Suprapubic skin (tissue), 4 donors: ENCODE data around the gene GJB5. TPM values are rescaled to one million over a fixed set of nuclear protein-coding genes. Genes with fewer than 3 reads are reported as not detected.
A peak's percentile ranks its signal among the peaks of the same experiment; 100 is the strongest.

ENCODE experiments used
- DNase-seq, 2 donors: peaks; one replicate each; pipeline ENCODE4 v3.0.0-alpha.2; 2019; ENCODE audit warnings: low spot score in 2 of 2
- H3K27ac ChIP-seq: fragments of 200-600 bp; sonication (generic); one replicate; pipeline ENCODE4 v1.5.1; 2019
- H3K27me3 ChIP-seq: fragments of 200-600 bp; sonication (generic); one replicate; pipeline ENCODE4 v1.5.1; 2019
- H3K36me3 ChIP-seq: fragments of 200-600 bp; sonication (generic); one replicate; pipeline ENCODE4 v1.5.1; 2019
- H3K4me1 ChIP-seq: fragments of 200-600 bp; sonication (generic); one replicate; pipeline ENCODE4 v1.5.1; 2019
- H3K4me3 ChIP-seq: fragments of 200-600 bp; sonication (generic); one replicate; pipeline ENCODE4 v1.5.1; 2019; ENCODE audit warnings: mild to moderate bottlenecking
- H3K9me3 ChIP-seq: fragments of 200-600 bp; sonication (generic); one replicate; pipeline ENCODE4 v1.5.1; 2019
- EP300 ChIP-seq: sonication (generic); formaldehyde crosslinking; IDR thresholded peaks from one replicate; pipeline ENCODE4 v1.6.1; 2017; ENCODE audit warnings: antibody characterized with exemption
- POLR2A ChIP-seq, 2 donors: fragments of 450-650 bp; IDR thresholded peaks; one replicate each; pipeline ENCODE4 v1.6.1; 2017; ENCODE audit warnings: antibody characterized with exemption in 2 of 2, mild to moderate bottlenecking in 2 of 2, moderate library complexity in 2 of 2
- POLR2AphosphoS5 ChIP-seq, 3 donors: sonication (generic); formaldehyde crosslinking; IDR thresholded peaks; one replicate each; pipeline ENCODE4 v1.6.1; 2017; ENCODE audit warnings: antibody characterized with exemption in 3 of 3
- WGBS: methylation state at CpG from one replicate; pipeline ENCODE4 v1.1.5; 2018; 5-methylcytosine and 5-hydroxymethylcytosine counted together
- total RNA-seq, 4 donors: library from RNA; depleted of rRNA; stranded (reverse); fragments of >200 nt; gene quantifications; one replicate each; pipeline ENCODE4 v1.1.0, GENCODE V29; 2016
- TF ChIP-seq, protein P1 (sequence below), 2 donors: fragments of 200-600 bp in 1 of 2; fragments of 450-650 bp in 1 of 2; sonication (generic) in 1 of 2; IDR thresholded peaks; one replicate each; pipeline ENCODE4 v1.5.1; 2016 to 2019; ENCODE audit warnings: antibody characterized with exemption in 2 of 2, mild to moderate bottlenecking in 1 of 2, moderate library complexity in 1 of 2

Gene GJB5
- total RNA-seq, 4 donors from 2014 or later, result 45.8 to 164 (median 123) TPM

DNA sequence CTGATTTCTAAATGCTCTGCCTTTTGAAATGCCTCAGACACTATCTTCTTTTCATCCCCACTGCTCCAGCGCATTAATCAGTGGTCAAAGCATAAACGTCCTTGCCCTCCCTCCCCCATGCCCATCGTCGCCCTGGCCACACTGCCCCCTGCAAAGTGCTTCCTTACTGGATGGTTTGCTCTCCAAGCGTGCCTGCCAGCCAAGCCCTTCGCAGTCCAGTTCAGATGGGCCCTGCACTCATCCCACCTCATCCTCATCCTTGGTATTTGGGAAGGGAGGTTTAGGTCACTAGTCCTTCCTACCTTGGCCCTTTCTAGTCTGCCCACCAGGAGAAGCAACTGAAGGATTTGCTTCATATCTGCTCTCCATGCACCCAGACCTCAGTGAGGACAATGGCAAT is 41.1 kb downstream of the GJB5 start:
- no peaks in the 10 kb centered on the region for H3K36me3 ChIP-seq
- no peak overlapping the region for H3K27ac ChIP-seq
- peaks cover 19% of the 10 kb centered on the region for H3K27me3 ChIP-seq
- TF ChIP-seq, protein P1, sequence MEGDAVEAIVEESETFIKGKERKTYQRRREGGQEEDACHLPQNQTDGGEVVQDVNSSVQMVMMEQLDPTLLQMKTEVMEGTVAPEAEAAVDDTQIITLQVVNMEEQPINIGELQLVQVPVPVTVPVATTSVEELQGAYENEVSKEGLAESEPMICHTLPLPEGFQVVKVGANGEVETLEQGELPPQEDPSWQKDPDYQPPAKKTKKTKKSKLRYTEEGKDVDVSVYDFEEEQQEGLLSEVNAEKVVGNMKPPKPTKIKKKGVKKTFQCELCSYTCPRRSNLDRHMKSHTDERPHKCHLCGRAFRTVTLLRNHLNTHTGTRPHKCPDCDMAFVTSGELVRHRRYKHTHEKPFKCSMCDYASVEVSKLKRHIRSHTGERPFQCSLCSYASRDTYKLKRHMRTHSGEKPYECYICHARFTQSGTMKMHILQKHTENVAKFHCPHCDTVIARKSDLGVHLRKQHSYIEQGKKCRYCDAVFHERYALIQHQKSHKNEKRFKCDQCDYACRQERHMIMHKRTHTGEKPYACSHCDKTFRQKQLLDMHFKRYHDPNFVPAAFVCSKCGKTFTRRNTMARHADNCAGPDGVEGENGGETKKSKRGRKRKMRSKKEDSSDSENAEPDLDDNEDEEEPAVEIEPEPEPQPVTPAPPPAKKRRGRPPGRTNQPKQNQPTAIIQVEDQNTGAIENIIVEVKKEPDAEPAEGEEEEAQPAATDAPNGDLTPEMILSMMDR (IDR thresholded peaks at IDR 0.05), result no peak
- TF ChIP-seq POLR2AphosphoS5 (IDR thresholded peaks at IDR 0.05) (no peak), POLR2A (IDR thresholded peaks at IDR 0.05) (no peak), EP300 (no peak)
- no peaks in the 10 kb centered on the region for H3K9me3 ChIP-seq
- peaks cover 15% of the 10 kb centered on the region for H3K4me1 ChIP-seq
- DNase-seq, result no peak
- peak overlapping the region; percentile 48 for H3K4me3 ChIP-seq
- WGBS, result 90% methylated on average over 6 of the region's 6 CpGs

DNA sequence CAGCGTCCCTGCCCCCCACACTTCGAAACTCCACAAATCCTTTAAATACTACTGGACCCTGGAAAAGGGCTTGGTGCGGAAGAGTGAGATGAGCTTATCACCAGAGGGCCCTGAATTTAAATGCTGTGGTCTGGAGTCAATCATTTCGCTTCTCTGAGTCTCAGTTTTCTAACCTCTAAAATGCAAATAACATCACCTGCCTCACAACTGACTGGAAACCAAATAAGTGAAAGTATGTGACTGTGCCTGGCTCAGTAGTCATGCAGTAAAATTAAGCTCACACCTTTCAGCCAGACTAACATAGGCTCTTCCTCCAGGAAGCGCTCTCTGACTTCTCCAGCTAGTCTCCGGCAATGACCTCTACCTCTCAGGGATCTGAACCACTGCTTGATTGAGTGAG is 42.1 kb downstream of the GJB5 start:
- H3K9me3 ChIP-seq, result no peaks in the 10 kb centered on the region
- H3K4me1 ChIP-seq, result peaks cover 15% of the 10 kb centered on the region
- peaks cover 14% of the 10 kb centered on the region for H3K27me3 ChIP-seq
- H3K36me3 ChIP-seq, result no peaks in the 10 kb centered on the region
- WGBS, result 85% methylated on average over 6 of the region's 6 CpGs
- TF ChIP-seq EP300, result no peak
- TF ChIP-seq, protein P1 (IDR thresholded peaks at IDR 0.05), result no peak
- no peak for TF ChIP-seq POLR2A (IDR thresholded peaks at IDR 0.05)
- no peak for TF ChIP-seq POLR2AphosphoS5 (IDR thresholded peaks at IDR 0.05)
- no peak overlapping the region for H3K27ac ChIP-seq
- DNase-seq, result no peak
- H3K4me3 ChIP-seq, result peak overlapping the region; percentile 48

DNA sequence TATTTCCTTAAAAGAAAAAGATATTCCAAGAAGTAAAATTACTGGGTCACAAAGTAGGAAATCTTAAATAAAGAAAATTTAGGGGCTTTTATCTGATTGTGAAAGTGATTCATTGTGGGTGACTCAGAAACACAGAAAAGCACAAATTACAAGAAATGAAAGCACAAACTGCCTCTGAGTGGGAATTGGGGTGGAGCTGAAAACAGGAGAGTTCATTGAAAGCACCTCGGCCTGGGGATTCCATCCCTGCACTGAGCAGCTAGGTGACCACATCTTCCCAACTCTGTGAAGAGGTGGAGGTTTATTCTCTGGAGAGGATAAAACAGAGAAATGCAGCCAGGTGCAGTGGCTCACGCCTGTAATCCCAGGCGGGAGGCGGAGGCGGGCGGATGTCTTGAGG is 45.4 kb downstream of the GJB5 start:
- Histone ChIP-seq H3K27me3 (no peaks in the 10 kb centered on the region), H3K36me3 (no peaks in the 10 kb centered on the region), H3K9me3 (no peaks in the 10 kb centered on the region), H3K4me1 (no peaks in the 10 kb centered on the region), H3K4me3 (no peak overlapping the region), H3K27ac (no peak overlapping the region)
- DNase-seq, result no peak
- 73% methylated on average over 6 of the region's 6 CpGs for WGBS
- no peak for TF ChIP-seq POLR2A (IDR thresholded peaks at IDR 0.05)
- no peak for TF ChIP-seq EP300
- TF ChIP-seq, protein P1 (IDR thresholded peaks at IDR 0.05), result no peak
- no peak for TF ChIP-seq POLR2AphosphoS5 (IDR thresholded peaks at IDR 0.05)

DNA sequence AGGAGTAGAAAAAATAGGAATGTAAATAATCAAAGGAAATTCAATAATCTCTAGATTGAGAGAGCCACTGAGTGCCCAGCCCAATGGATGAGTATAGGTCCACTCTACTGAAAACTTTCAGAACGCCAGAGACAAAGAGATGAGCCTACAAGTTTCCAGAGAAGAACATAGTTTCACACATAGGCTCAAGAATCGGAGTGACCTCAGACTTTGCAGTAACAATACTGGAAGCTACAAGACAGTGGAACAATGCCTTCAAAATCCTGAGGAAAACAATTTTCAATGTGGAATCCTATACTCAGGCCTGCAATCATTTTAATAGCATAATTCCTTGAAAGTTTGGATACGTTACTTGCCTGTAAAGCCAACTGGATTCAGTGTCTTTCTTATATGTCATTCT is 48.9 kb downstream of the GJB5 start:
- no peaks in the 10 kb centered on the region for H3K4me1 ChIP-seq
- H3K9me3 ChIP-seq, result no peaks in the 10 kb centered on the region
- TF ChIP-seq POLR2AphosphoS5 (IDR thresholded peaks at IDR 0.05) (no peak), EP300 (no peak), POLR2A (IDR thresholded peaks at IDR 0.05) (no peak)
- TF ChIP-seq, protein P1 (IDR thresholded peaks at IDR 0.05), result no peak
- no peaks in the 10 kb centered on the region for H3K27me3 ChIP-seq
- no peak overlapping the region for H3K4me3 ChIP-seq
- no peak for DNase-seq
- H3K27ac ChIP-seq, result no peak overlapping the region
- no peaks in the 10 kb centered on the region for H3K36me3 ChIP-seq
- 97% methylated on average over 3 of the region's 3 CpGs for WGBS

DNA sequence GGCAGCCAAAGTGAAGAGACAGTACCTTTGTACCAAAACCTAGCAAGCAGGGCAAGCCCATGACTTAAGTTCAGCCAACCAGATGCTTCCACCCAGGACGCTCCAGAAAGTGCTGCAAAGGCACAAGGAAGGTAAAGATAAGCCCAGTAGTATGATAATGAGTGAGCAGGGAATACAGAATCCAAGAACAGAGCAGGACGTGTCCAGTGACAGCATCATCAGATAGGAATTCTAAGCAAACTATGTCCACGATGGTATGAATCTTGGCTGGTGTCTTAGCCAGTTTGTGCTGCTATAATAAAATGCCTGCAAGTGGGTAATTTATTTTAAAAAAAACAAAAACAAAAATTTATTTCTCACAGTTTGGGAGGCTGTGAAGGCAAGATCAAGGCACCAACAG is 51.5 kb downstream of the GJB5 start:
- WGBS, result 45% methylated on average over 3 of the region's 3 CpGs
- H3K4me3 ChIP-seq, result no peak overlapping the region
- H3K36me3 ChIP-seq, result no peaks in the 10 kb centered on the region
- no peak for DNase-seq
- H3K4me1 ChIP-seq, result no peaks in the 10 kb centered on the region
- no peaks in the 10 kb centered on the region for H3K27me3 ChIP-seq
- no peaks in the 10 kb centered on the region for H3K9me3 ChIP-seq
- H3K27ac ChIP-seq, result no peak overlapping the region
- TF ChIP-seq POLR2A (IDR thresholded peaks at IDR 0.05) (no peak), POLR2AphosphoS5 (IDR thresholded peaks at IDR 0.05) (no peak), EP300 (no peak)
- TF ChIP-seq, protein P1 (IDR thresholded peaks at IDR 0.05), result no peak

Other genes starting within 250 kb of the GJB5 start
- gene GJB4, start 4.7 kb downstream of the GJB5 start, total RNA-seq, result 10 to 100 TPM; 13.7 to 41.4 (median 35.5) TPM
- gene GJB3, start 26.2 kb downstream of the GJB5 start, total RNA-seq, result 100 to 1,000 TPM in 3 of 4 donors, 10 to 100 TPM in 1; 76.0 to 268 (median 186) TPM
- 10 to 100 TPM in 3 of 4 donors, 1 to 10 TPM in 1; 5.3 to 15.2 (median 11.8) TPM for gene GJA4, start 38.0 kb downstream of the GJB5 start, total RNA-seq
- 10 to 100 TPM; 17.1 to 38.1 (median 31.5) TPM for gene SMIM12, start 104.7 kb downstream of the GJB5 start, total RNA-seq
- gene DLGAP3, start 174.6 kb downstream of the GJB5 start, total RNA-seq, result under 1 TPM in 1 of 4 donors, not detected in 3; 0.55 TPM
- gene TMEM35B, start 230.3 kb downstream of the GJB5 start, total RNA-seq, result 10 to 100 TPM in 1 of 4 donors, 1 to 10 TPM in 3; 6.5 to 12.2 (median 8.6) TPM